H1 (cell line): ENCODE data around the gene HJURP. TPM values are rescaled to one million over a fixed set of nuclear protein-coding genes. Genes with fewer than 3 reads are reported as not detected.
"Not testable (repeated sequence)": the region's sequence is repeated elsewhere in the genome, so short reads cannot be mapped to it uniquely, and the experiment has no call there.

ENCODE experiments used
- CTCF ChIA-PET: fragments of 300-600 bp; sonication (Branson Sonifier 250); formaldehyde crosslinking; loops from one replicate; lab custom pipeline; 2021; ENCODE audit not compliant: partially characterized antibody; lab: Charles Lee
- POLR2A ChIA-PET: fragments of 300-600 bp; sonication (Branson Sonifier 250); formaldehyde crosslinking; loops from one replicate; lab custom pipeline; 2021; ENCODE audit warnings: inconsistent platforms; ENCODE audit not compliant: partially characterized antibody; lab: Charles Lee
- DNase-seq, 2 experiments: peaks; one replicate each; pipeline versions ENCODE4 v3.0.0 to v3.0.0-alpha.2; 2010 to 2022; ENCODE audit warnings: low spot score in 2 of 2, low read depth in 1 of 2, mixed read lengths in 1 of 2
- FAIRE-seq: peaks from 2 replicates; lab custom pipeline; 2011; peaks lifted over from hg19 to GRCh38; lab: Jason Lieb, UNC
- H2AFZ ChIP-seq: 2 replicates; pipeline ENCODE4 v1.8.1; 2012; ENCODE audit warnings: low read length, inconsistent platforms
- H2AK5ac ChIP-seq: 2 replicates; pipeline ENCODE4 v1.6.1; 2013; ENCODE audit warnings: low read depth, low read length
- H2BK120ac ChIP-seq: replicated peaks from 2 replicates; pipeline ENCODE3; 2013; ENCODE audit warnings: low read depth, low read length, inconsistent platforms
- H2BK12ac ChIP-seq: 2 replicates; pipeline ENCODE4 v1.6.1; 2013; ENCODE audit warnings: low read depth, low read length
- H2BK15ac ChIP-seq: 2 replicates; pipeline ENCODE4 v1.6.1; 2013; ENCODE audit warnings: low read length
- H2BK20ac ChIP-seq: 2 replicates; pipeline ENCODE4 v1.6.1; 2013; ENCODE audit warnings: low read length
- H2BK5ac ChIP-seq: 2 replicates; pipeline ENCODE4 v1.6.1; 2013; ENCODE audit warnings: low read depth, low read length
- H3K14ac ChIP-seq: 2 replicates; pipeline ENCODE4 v1.6.1; 2013; ENCODE audit warnings: inconsistent platforms; ENCODE audit not compliant: insufficient read length
- H3K18ac ChIP-seq: 2 replicates; pipeline ENCODE4 v1.6.1; 2013; ENCODE audit warnings: low read length; ENCODE audit errors: extremely low read depth
- H3K23ac ChIP-seq: 2 replicates; pipeline ENCODE4 v1.6.1; 2013; ENCODE audit warnings: inconsistent platforms; ENCODE audit not compliant: insufficient read length
- H3K23me2 ChIP-seq: 2 replicates; pipeline ENCODE4 v1.6.1; 2013; ENCODE audit warnings: low read depth, low read length
- H3K27ac ChIP-seq: 2 replicates; pipeline ENCODE4 v1.6.1; 2011; ENCODE audit warnings: low read depth, low read length, inconsistent platforms
- H3K27me3 ChIP-seq, 4 experiments: replicated peaks in 1 of 4; 1 replicate in 1 of 4; 2 replicates in 3 of 4; pipeline versions ENCODE4 v1.6.1 to v1.8.1; 2011 to 2013; ENCODE audit warnings: low read length in 3 of 4, mild to moderate bottlenecking in 3 of 4, inconsistent platforms in 2 of 4, mixed read lengths in 2 of 4, moderate library complexity in 1 of 4; ENCODE audit not compliant: control insufficient read depth in 3 of 4, insufficient read depth in 3 of 4; ENCODE audit errors: extremely low read depth in 1 of 4
- H3K36me3 ChIP-seq, 4 experiments: 2 replicates each; pipeline versions ENCODE4 v1.6.1 to v1.8.1; 2011 to 2013; ENCODE audit warnings: mild to moderate bottlenecking in 4 of 4, low read length in 3 of 4, moderate library complexity in 2 of 4, control low read depth in 1 of 4, inconsistent platforms in 1 of 4; ENCODE audit not compliant: insufficient read depth in 4 of 4, control insufficient read depth in 2 of 4
- H3K4ac ChIP-seq: replicated peaks from 2 replicates; pipeline ENCODE3; 2013; ENCODE audit warnings: low read length, low read depth, mixed read lengths, inconsistent platforms; ENCODE audit not compliant: insufficient read length
- H3K4me1 ChIP-seq, 4 experiments: replicated peaks in 1 of 4; 1 replicate in 1 of 4; 2 replicates in 3 of 4; pipeline versions ENCODE4 v1.6.1 to v1.8.1; 2011 to 2013; ENCODE audit warnings: low read length in 3 of 4, inconsistent platforms in 2 of 4, mixed read lengths in 1 of 4; ENCODE audit not compliant: insufficient read depth in 4 of 4, control insufficient read depth in 3 of 4
- H3K4me2 ChIP-seq, 2 experiments: 2 replicates each; pipeline versions ENCODE4 v1.6.1 to v1.8.1; 2011 to 2013; ENCODE audit warnings: low read depth in 2 of 2, low read length in 2 of 2, control low read depth in 1 of 2, inconsistent platforms in 1 of 2, mild to moderate bottlenecking in 1 of 2; ENCODE audit not compliant: insufficient read depth in 1 of 2
- H3K4me3 ChIP-seq, 4 experiments: fragments of 200-600, 300-600 bp in 1 of 4; sonication (generic), shearing (Covaris generic), sonication (Bioruptor Twin) in 1 of 4; 2 replicates each; pipeline versions ENCODE4 v1.5.1 to v1.8.1; 2011 to 2016; ENCODE audit warnings: low read length in 4 of 4, low read depth in 3 of 4, control low read depth in 2 of 4, inconsistent platforms in 2 of 4, mild to moderate bottlenecking in 2 of 4, mixed read lengths in 1 of 4, moderate library complexity in 1 of 4; ENCODE audit not compliant: insufficient read depth in 2 of 4; ENCODE audit errors: extremely low read depth in 1 of 4
- H3K56ac ChIP-seq: replicated peaks from 2 replicates; pipeline ENCODE3; 2013; ENCODE audit warnings: low read depth, mild to moderate bottlenecking, mixed read lengths, low read length, inconsistent platforms; ENCODE audit not compliant: insufficient read length
- H3K79me1 ChIP-seq: 2 replicates; pipeline ENCODE4 v1.6.1; 2013; ENCODE audit warnings: low read depth, low read length, control low read depth
- H3K79me2 ChIP-seq, 2 experiments: 2 replicates each; pipeline versions ENCODE4 v1.6.1 to v1.8.1; 2012 to 2013; ENCODE audit warnings: low read length in 2 of 2, mild to moderate bottlenecking in 2 of 2, inconsistent platforms in 1 of 2; ENCODE audit not compliant: insufficient read depth in 2 of 2, control insufficient read depth in 1 of 2
- H3K9ac ChIP-seq, 4 experiments: replicated peaks in 1 of 4; 1 replicate in 1 of 4; 2 replicates in 3 of 4; pipeline versions ENCODE4 v1.6.1 to v1.8.1; 2011 to 2013; ENCODE audit warnings: low read depth in 3 of 4, low read length in 3 of 4, control low read depth in 2 of 4, mild to moderate bottlenecking in 2 of 4, moderate library complexity in 2 of 4, inconsistent platforms in 1 of 4; ENCODE audit errors: extremely low read depth in 1 of 4
- H3K9me3 ChIP-seq, 2 experiments: 2 replicates each; pipeline versions ENCODE4 v1.6.1 to v1.8.1; 2012 to 2013; ENCODE audit warnings: mild to moderate bottlenecking in 2 of 2, moderate library complexity in 2 of 2, control low read depth in 1 of 2, inconsistent platforms in 1 of 2, low read depth in 1 of 2, low read length in 1 of 2, mixed read lengths in 1 of 2; ENCODE audit not compliant: insufficient read depth in 2 of 2
- H4K20me1 ChIP-seq, 2 experiments: replicated peaks in 1 of 2; 2 replicates each; pipeline versions ENCODE3 to v1.8.1; 2011 to 2013; ENCODE audit warnings: inconsistent platforms in 2 of 2, low read length in 2 of 2, mild to moderate bottlenecking in 1 of 2; ENCODE audit not compliant: insufficient read depth in 2 of 2, control insufficient read depth in 1 of 2
- H4K5ac ChIP-seq: 2 replicates; pipeline ENCODE4 v1.6.1; 2013; ENCODE audit warnings: low read length, low read depth, mixed read lengths, inconsistent platforms; ENCODE audit not compliant: insufficient read length
- H4K8ac ChIP-seq: 2 replicates; pipeline ENCODE4 v1.8.0; 2013; ENCODE audit warnings: mild to moderate bottlenecking, moderate library complexity, low read length, inconsistent platforms; ENCODE audit not compliant: insufficient read depth; ENCODE audit errors: extremely low read depth
- H4K91ac ChIP-seq: replicated peaks from 2 replicates; pipeline ENCODE3; 2013; ENCODE audit warnings: low read length, mixed read lengths, inconsistent platforms; ENCODE audit not compliant: insufficient read length
- WGBS, 2 experiments: shearing (Covaris generic) in 1 of 2; methylation state at CpG; one replicate each; pipeline versions ENCODE4 v1.1.6 to v1.1.7; 2013 to 2015; ENCODE audit warnings: low lambda C conversion rate in 2 of 2, mixed read lengths in 2 of 2, inconsistent platforms in 1 of 2, low coverage in 1 of 2, missing lambda C conversion rate in 1 of 2; ENCODE audit not compliant: insufficient replicate concordance in 2 of 2, insufficient coverage in 1 of 2, insufficient read length in 1 of 2; ENCODE audit errors: extremely low coverage in 1 of 2, missing lambda C conversion rate in 1 of 2; 5-methylcytosine and 5-hydroxymethylcytosine counted together
- polyA plus RNA-seq, 7 experiments: library from polyadenylated mRNA; depleted of rRNA in 3 of 7; stranded (reverse) in 5 of 7; unstranded in 2 of 7; fragments of >200 nt in 5 of 7; fragments of 200-250 nt in 2 of 7; gene quantifications; 1 replicate in 5 of 7; 2 replicates in 1 of 7; 4 replicates in 1 of 7; pipeline versions ENCODE4 v1.2.1 to v1.2.3, GENCODE V29; 2011 to 2013; ENCODE audit warnings: missing spikeins in 2 of 7, mixed read lengths in 2 of 7
- total RNA-seq: library from RNA; stranded (reverse); fragmentation: NEBNext Ultra II Directional; extraction: Animal tissue kit (Norgen Biotek cat#: 25700); gene quantifications from 2 replicates; pipeline ENCODE4 v1.2.1, GENCODE V29; 2021

The HJURP gene
- total and polyA plus RNA-seq, 2 of the 8 experiments (the other 6 are each of a cell fraction or from before 2014, with no cell fraction given) = 49.3 to 60.5 TPM

GRCh38 chr2:233896253-233896652, 41.9 kb upstream of the HJURP start:
- H4K91ac ChIP-seq, H2AFZ ChIP-seq, H3K23me2 ChIP-seq, H3K36me3 ChIP-seq, H2BK15ac ChIP-seq, H3K4me1 ChIP-seq, H3K9me3 ChIP-seq, H4K5ac ChIP-seq, H2BK120ac ChIP-seq, H3K27me3 ChIP-seq, POLR2A ChIA-PET, FAIRE-seq, H2BK20ac ChIP-seq, H3K14ac ChIP-seq, H3K4ac ChIP-seq, H4K20me1 ChIP-seq, H3K23ac ChIP-seq, DNase-seq, H3K18ac ChIP-seq, H2AK5ac ChIP-seq, H3K79me2 ChIP-seq, H3K79me1 ChIP-seq, H3K56ac ChIP-seq, H3K4me3 ChIP-seq, H3K27ac ChIP-seq, H2BK5ac ChIP-seq, H3K4me2 ChIP-seq, H2BK12ac ChIP-seq, H4K8ac ChIP-seq, H3K9ac ChIP-seq: not testable (repeated sequence)
- WGBS, 2 experiments = 80% methylated on average over 2 of the region's 2 CpGs; no CpG with 5 or more reads in 1 of the 2 experiments
- CTCF ChIA-PET = interaction anchor here (0.6 kb wide), 1 partner anchor 17 kb away, joined by 3 read pairs; no protein-coding TSS in a partner anchor
